HFFc6 (cell line): ENCODE data around the gene FAP. TPM values are rescaled to one million over a fixed set of nuclear protein-coding genes. Genes with fewer than 3 reads are reported as not detected.
A peak's percentile ranks its signal among the peaks of the same experiment; 100 is the strongest.

Source experiments
- DNase-seq: peaks from one replicate; pipeline ENCODE4 v3.0.0-alpha.2; 2018
- H3K27ac Mint-ChIP-seq: 2 replicates; pipeline ENCODE4 v1.8.0; 2020; ENCODE audit warnings: mild to moderate bottlenecking, mixed read lengths
- H3K27me3 Mint-ChIP-seq: 2 replicates; pipeline ENCODE4 v1.8.0; 2021; ENCODE audit warnings: mild to moderate bottlenecking, moderate library complexity, mixed read lengths; ENCODE audit not compliant: insufficient read depth
- H3K36me3 Mint-ChIP-seq: 2 replicates; pipeline ENCODE4 v1.8.0; 2021; ENCODE audit warnings: low read depth, mixed read lengths
- H3K4me1 Mint-ChIP-seq: 2 replicates; pipeline ENCODE4 v1.8.0; 2020; ENCODE audit warnings: low read depth, mixed read lengths
- H3K4me3 Mint-ChIP-seq: 2 replicates; pipeline ENCODE4 v1.8.0; 2020; ENCODE audit warnings: mild to moderate bottlenecking, moderate library complexity, mixed read lengths
- H3K9me3 Mint-ChIP-seq: 2 replicates; pipeline ENCODE4 v1.8.0; 2020; ENCODE audit warnings: mild to moderate bottlenecking, mixed read lengths
- total RNA-seq, 6 experiments: library from RNA; stranded (reverse); fragmentation: NEBNext Ultra II Directional; extraction: Animal tissue kit (Norgen Biotek cat#: 25700); gene quantifications; 2 replicates in 1 of 6; 3 replicates in 5 of 6; pipeline ENCODE4 v1.2.3, GENCODE V29; 2021
- TF ChIP-seq, protein P1 (sequence below): fragments of 200-600 bp; sonication (generic); IDR thresholded peaks from 2 replicates; pipeline ENCODE4 v1.5.0; 2021; ENCODE audit warnings: antibody characterized with exemption, mild to moderate bottlenecking

The FAP gene
- total RNA-seq, 6 experiments from 2014 or later = 62.6 to 101 (median 67.0) TPM

DNA sequence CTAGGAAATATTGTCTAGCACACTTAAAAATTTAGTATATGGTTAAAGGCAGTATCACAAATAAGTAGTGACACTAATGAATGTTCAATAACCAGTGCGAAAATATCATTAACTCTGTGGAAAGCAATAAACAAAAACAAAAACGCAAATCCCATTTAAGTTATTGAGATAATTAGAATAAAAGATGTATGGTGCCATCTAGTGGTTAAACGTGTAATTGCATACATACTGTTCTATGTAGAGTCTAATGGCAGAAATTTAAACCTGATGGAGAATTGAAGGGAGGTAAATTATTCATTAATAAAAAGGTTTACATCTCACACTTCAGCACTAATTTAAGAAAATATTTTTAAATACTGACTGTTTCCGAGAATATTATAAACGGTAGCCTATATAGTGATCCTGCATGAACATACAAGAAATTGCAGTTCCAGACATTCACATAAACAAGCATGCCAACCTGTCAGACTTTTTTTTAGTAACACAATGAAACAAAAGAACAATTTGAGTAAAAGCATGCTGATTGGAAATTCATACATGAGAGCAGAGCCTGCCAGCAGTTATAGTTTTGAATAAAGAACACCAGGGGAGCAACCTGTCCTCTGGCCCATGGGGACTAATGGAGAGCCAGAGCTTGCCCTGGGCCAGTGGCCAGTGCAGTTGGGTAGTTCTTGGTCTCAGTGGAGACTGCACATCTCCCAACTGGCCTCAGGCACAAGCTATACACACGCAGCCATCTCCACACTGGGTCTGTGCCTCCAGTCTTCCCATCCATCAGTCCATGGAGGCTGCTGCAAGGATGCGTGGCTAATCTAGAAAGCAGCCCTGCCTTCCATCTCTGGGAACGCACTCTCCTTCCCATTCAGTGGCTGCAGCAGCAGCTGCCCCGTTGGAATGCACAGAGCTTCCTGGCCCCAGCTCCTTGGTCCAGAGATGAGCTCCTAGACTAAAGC lies 119.2 kb downstream of the FAP start:
- DNase-seq = peak; percentile 57
- TF ChIP-seq, protein P1, sequence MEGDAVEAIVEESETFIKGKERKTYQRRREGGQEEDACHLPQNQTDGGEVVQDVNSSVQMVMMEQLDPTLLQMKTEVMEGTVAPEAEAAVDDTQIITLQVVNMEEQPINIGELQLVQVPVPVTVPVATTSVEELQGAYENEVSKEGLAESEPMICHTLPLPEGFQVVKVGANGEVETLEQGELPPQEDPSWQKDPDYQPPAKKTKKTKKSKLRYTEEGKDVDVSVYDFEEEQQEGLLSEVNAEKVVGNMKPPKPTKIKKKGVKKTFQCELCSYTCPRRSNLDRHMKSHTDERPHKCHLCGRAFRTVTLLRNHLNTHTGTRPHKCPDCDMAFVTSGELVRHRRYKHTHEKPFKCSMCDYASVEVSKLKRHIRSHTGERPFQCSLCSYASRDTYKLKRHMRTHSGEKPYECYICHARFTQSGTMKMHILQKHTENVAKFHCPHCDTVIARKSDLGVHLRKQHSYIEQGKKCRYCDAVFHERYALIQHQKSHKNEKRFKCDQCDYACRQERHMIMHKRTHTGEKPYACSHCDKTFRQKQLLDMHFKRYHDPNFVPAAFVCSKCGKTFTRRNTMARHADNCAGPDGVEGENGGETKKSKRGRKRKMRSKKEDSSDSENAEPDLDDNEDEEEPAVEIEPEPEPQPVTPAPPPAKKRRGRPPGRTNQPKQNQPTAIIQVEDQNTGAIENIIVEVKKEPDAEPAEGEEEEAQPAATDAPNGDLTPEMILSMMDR = peak; percentile 97
- Mint-ChIP-seq H3K9me3 (no peaks in the 10 kb centered on the region), H3K27me3 (peaks cover 2% of the 10 kb centered on the region; the same call in 1 of the 2 replicates), H3K36me3 (no peaks in the 10 kb centered on the region), H3K4me3 (no peak overlapping the region), H3K27ac (no peak overlapping the region), H3K4me1 (peaks cover 25% of the 10 kb centered on the region)

Other genes with a start within 250 kb of the FAP start
- 10 to 100 TPM; 30.7 to 44.1 (median 36.4) TPM for gene DPP4, start 169.2 kb downstream of the FAP start, total RNA-seq
- not detected for gene GCG, start 91.2 kb downstream of the FAP start, total RNA-seq
- gene IFIH1, start 75.2 kb upstream of the FAP start, total RNA-seq = 1 to 10 TPM in 4 of 6 experiments, under 1 TPM in 2; 0.83 to 2.1 (median 1.7) TPM
- under 1 TPM in 4 of 6 experiments, not detected in 2; 0.20 to 0.29 (median 0.28) TPM for gene GCA, start 100.7 kb upstream of the FAP start, total RNA-seq